Mesenteric fat pad (tissue), 1 donor: Measurements from ENCODE around the gene PNPT1. TPM values are rescaled to one million over a fixed set of nuclear protein-coding genes. Genes with fewer than 3 reads are reported as not detected.

Experiments used
- DNase-seq: peaks from one replicate; pipeline ENCODE4 v3.0.0-alpha.2; 2020; ENCODE audit warnings: low spot score
- total RNA-seq: library from RNA; stranded (reverse); fragmentation: NEBNext Ultra II Directional; extraction: Animal tissue kit (Norgen Biotek cat#: 25700); gene quantifications from one replicate; pipeline ENCODE4 v1.2.1, GENCODE V29; 2021
- donor health status: DM: yes; HTN: yes; CAD: no.

PNPT1 gene
- total RNA-seq, 1 donor from 2014 or later: 22.8 TPM

DNA sequence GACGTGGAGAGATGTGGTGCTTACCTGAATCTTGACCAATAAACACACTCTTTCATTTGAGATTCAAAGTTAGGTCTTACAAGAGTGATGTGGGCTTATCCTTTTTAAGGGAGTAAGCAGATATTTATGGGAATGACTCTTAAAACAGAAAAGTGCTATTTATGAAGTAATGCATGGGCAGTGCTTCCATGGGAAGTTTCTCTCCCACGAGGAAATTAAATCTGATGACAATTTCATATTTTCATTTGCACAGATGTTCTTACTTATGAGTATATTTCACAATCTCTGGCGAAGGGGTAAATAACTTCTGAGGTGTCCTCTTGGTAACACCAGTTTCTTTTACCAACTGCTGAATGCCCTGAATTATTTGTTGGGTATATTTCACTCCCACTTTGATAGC lies 21.0 kb downstream of the PNPT1 start:
- DNase-seq: no peak

DNA sequence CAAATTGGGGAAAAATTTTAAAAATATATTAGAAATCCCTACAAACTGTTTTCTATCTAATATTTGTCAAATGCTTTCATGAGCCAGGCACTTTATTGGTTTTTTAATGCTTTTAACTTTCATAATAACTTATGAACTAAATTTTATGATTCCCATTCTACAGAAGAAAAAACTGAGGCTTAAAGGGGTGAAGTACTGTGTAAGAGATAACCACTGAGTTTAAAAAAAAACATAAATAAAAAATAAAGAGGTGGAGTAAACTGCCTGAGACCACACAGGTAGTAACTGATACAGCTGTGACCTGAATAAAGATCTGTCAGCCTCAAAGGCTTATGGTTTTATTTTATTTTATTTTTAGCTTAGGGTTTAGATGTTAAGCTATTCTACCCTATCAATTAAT lies 24.7 kb downstream of the PNPT1 start:
- no peak for DNase-seq

GRCh38 chr2:55653255-55653654 lies 40.4 kb downstream of the PNPT1 start:
- DNase-seq: no peak

- DNase-seq: no peak
These were observed 44.4 kb downstream of the PNPT1 start for GRCh38 chr2:55649211-55649610.

- no peak for DNase-seq
These were observed 56.8 kb downstream of the PNPT1 start for GRCh38 chr2:55636831-55637230.

DNA sequence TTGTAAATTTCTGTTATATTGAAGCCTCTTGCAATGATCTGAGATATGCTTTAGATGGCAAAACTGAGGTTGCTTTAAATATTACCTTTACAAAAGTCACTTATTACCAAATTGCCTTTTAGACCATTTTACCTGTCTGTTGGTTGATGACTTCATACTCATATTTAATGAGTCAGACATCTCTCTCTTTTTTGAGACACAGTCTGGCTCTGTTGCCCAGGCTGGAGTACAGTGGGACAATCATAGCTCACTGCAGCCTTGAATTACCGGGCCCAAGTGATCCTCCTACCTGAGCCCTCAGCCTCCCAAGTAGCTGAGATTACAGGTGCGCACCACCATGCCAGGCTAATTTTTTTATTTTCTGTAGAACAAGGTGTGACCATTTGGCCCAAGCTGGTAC lies 64.7 kb downstream of the PNPT1 start:
- no peak for DNase-seq

GRCh38 chr2:55627915-55628314 lies 65.7 kb downstream of the PNPT1 start:
- no peak for DNase-seq

GRCh38 chr2:55621802-55622201 lies 71.8 kb downstream of the PNPT1 start:
- DNase-seq: no peak

GRCh38 chr2:55620123-55620779 lies 73.4 kb downstream of the PNPT1 start:
- no peak for DNase-seq

GRCh38 chr2:55618275-55619055 lies 75.2 kb downstream of the PNPT1 start:
- no peak for DNase-seq

DNA sequence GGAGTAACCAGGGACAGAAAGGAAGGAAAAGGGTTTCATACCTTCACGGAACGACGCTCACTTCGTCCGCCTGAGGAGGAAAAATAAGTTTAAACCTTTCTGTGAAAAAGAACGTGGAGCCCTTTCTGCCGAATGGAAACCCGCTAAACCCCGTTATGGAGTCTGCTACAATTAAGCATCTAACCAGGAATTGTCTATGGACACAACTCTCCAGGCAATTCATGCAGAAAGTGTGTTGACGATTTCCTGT lies 75.7 kb downstream of the PNPT1 start:
- DNase-seq: no peak

DNA sequence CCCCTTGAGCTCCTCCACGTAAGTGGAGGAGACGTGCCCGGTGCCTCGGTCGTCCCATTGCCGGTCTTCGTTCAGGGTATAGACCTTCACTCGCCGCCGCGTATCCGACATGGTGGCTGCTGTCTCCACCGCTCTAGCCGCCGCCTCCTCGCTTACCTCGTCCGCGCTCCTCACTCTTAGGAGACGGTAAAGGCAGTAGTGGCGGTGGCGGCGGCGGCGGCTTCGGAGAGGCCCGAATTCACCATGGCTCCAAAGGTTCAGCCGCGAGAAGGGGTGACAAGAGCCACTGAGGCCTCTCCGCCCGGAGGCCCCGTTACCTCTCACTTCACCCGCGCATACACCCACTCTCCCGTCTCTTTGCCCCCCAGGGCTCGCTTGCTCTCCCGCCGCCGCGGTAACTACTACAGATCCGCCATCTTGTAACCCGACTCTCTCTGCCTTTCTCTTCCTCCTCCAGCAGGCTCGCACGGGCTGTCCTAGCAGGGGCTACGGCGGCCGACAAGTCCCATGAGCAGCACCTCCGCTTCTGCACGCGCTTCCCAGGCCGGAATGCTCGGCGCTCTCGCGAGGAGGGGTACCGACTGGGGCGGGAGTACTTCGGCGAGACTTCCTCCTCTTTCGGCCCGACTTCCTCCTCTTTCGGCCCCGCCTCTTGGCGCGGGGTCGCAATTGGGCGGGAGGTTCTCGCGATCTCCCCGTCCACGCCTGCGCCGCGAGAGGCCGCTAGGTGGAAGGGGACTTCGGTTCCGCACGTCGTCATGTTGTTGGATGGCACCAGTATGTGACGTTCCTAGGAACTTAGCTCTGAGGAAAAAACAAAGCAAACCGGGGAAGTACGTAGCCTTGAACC lies 76.2 kb downstream of the PNPT1 start, which contains the start of gene PPP4R3B:
TSS of gene PPP4R3B (minus strand) at position 448 of the 850 bp plus-strand sequence. CDS start at position 111, 337 bp downstream.
- peak; percentile 99 for DNase-seq

DNA sequence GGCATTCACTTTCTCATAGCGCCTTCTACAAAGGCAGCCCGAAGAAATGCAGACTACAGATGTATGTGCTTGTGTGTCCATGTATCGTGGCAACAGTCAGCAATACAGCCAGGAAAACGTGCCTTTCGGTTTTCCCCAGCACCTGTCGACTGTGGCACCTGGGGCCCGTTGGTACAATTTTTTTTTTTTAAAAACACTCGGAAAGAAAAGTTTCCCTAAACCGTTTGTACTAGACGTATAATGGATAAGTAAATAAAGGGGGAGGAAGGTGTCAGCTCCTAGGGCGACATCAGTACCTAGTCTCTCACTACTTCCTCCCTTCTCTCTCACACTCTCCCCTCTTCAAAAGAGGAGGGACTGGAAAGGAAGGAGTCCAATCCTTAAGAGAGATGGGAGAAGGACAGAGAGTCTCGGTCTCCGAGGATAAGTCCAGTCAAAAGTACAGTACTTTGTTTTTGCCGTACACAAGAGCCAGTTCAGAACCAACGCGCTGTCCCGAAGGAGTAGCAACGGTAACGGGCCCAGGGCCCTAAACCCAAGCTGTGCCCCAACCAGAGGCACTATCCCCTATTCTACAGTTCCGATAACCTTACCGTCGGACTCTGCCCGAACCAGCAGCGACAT lies 77.0 kb downstream of the PNPT1 start:
- no peak for DNase-seq

- DNase-seq: no peak
These were observed 81.6 kb downstream of the PNPT1 start for GRCh38 chr2:55611997-55612396.

GRCh38 chr2:55610954-55611743 lies 82.5 kb downstream of the PNPT1 start:
- no peak for DNase-seq

- no peak for DNase-seq
These were observed 83.6 kb downstream of the PNPT1 start for GRCh38 chr2:55609938-55610578.

DNA sequence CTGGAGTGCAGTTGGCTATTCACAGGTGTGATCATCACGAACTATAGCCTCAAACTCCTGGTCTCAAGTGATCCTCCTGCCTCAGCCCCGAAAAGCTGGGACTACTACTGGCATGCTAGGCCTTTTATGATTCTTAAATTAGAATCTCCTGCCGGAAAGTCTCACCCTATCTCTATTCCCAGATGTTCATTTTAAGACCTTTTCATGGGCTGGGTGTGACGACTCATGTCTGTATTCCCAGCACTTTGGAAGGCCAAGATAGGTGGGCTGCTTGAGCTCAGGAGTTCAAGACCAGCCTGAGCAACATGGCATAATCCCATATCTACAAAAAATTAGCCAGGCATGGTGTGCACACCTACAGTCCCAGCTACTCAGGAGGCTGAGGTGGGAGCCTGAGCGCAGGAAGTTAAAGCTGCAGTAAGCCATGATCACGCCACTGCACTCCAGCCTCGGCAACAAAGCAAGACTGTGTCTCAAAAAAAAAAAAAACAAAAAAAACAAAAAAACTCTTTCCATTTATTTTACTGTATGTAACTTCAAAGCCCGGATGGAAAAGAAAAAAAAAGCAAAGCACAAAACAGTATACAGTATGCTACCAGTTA lies 84.3 kb downstream of the PNPT1 start:
- no peak for DNase-seq

- no peak for DNase-seq
These were observed 85.9 kb downstream of the PNPT1 start for GRCh38 chr2:55607717-55608116.

DNA sequence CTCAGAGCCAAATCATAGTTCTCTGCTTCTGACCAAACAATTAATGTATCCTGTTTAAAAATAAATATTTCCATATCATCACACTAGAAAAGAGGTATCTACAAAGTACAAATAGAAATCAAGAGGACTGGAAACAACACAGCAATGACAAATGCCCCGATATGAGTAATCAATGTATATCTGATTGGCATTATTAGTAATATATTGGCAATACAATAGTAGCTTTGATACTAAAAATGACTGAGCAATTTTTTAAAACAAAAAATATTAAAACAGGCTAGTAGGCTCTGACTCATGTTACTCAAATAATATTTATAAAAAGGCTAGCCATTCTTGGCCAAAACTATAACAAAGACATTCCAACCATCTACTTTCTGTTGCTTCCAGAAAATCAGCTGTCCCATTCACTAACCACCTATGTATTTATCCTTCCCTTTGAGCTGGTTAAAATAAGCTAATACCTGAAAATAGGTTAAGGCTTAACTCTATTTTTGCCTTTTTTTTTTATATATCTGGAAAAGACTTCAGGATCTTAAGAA lies 89.5 kb downstream of the PNPT1 start:
- DNase-seq: no peak

- no peak for DNase-seq
These were observed 91.8 kb downstream of the PNPT1 start for GRCh38 chr2:55601849-55602248.
